Heart left ventricle (tissue), 16 donors: ENCODE results near the gene TUBB2B. TPM values are rescaled to one million over a fixed set of nuclear protein-coding genes. Genes with fewer than 3 reads are reported as not detected.
A peak's percentile ranks its signal among the peaks of the same experiment; 100 is the strongest.

Experiments used
- ATAC-seq, 4 donors: fragments of 200-7000 bp; cut with Tn5 transposase; one replicate each; pipeline ENCODE4 v1.9.1; 2020 to 2022; ENCODE audit warnings: moderate library complexity in 4 of 4, mild to moderate bottlenecking in 3 of 4, moderate number of reproducible peaks in 1 of 4
- DNase-seq, 5 donors: peaks; one replicate each; pipeline ENCODE4 v3.0.0-alpha.2; 2020
- H3K27ac ChIP-seq, 12 donors: fragments of 200-600 bp; sonication (generic) in 4 of 12; one replicate each; pipeline versions ENCODE4 v1.5.0 to v1.8.0; 2016 to 2022; ENCODE audit warnings: mild to moderate bottlenecking in 2 of 12
- H3K27me3 ChIP-seq, 9 donors: fragments of 200-600 bp; sonication (generic) in 2 of 9; one replicate each; pipeline versions ENCODE4 v1.5.1 to v1.8.0; 2016 to 2022; ENCODE audit warnings: mild to moderate bottlenecking in 3 of 9
- H3K36me3 ChIP-seq, 9 donors: fragments of 200-600 bp; sonication (generic) in 2 of 9; one replicate each; pipeline versions ENCODE4 v1.5.0 to v1.8.0; 2018 to 2022; ENCODE audit warnings: mild to moderate bottlenecking in 2 of 9
- H3K4me1 ChIP-seq, 12 donors: fragments of 200-600 bp; sonication (generic) in 4 of 12; one replicate each; pipeline versions ENCODE4 v1.5.0 to v1.8.0; 2016 to 2022; ENCODE audit warnings: mild to moderate bottlenecking in 3 of 12
- H3K4me3 ChIP-seq, 12 donors: fragments of 200-600 bp; sonication (generic) in 4 of 12; one replicate each; pipeline versions ENCODE4 v1.5.0 to v1.8.0; 2017 to 2022; ENCODE audit warnings: mild to moderate bottlenecking in 9 of 12, moderate library complexity in 4 of 12
- H3K9me3 ChIP-seq, 12 donors: fragments of 200-600 bp; sonication (generic) in 4 of 12; one replicate each; pipeline versions ENCODE4 v1.5.0 to v1.8.0; 2016 to 2022; ENCODE audit warnings: mild to moderate bottlenecking in 1 of 12
- CTCF ChIP-seq, 12 donors: fragments of 200-600 bp; sonication (generic) in 4 of 12; IDR thresholded peaks; one replicate each; pipeline versions ENCODE4 v1.5.0 to v1.8.0; 2018 to 2022; ENCODE audit warnings: antibody characterized with exemption in 12 of 12, mild to moderate bottlenecking in 5 of 12
- POLR2A ChIP-seq, 2 donors: fragments of 450-650 bp; IDR thresholded peaks; one replicate each; pipeline ENCODE4 v1.6.1; 2017; ENCODE audit warnings: antibody characterized with exemption in 2 of 2, mild to moderate bottlenecking in 2 of 2, moderate library complexity in 2 of 2
- WGBS, 4 donors: extraction: QIAGEN DNeasy Blood & Tissue Kit in 2 of 4; methylation state at CpG; one replicate each; pipeline versions ENCODE4 v1.1.5 to v1.1.7; 2013 to 2018; 5-methylcytosine and 5-hydroxymethylcytosine counted together
- intact Hi-C, 10 donors: fragments of 100-400 bp; cut with DNase I; formaldehyde crosslinking; loops; one replicate each; pipeline versions ENCODE4 v1.11.1 to v1.14.2; 2022
- polyA plus RNA-seq, 2 donors: library from polyadenylated mRNA; stranded (reverse); fragments of 200-250 nt; gene quantifications; one replicate each; pipeline ENCODE4 v1.2.3, GENCODE V29; 2013
- total RNA-seq, 9 donors: library from RNA; depleted of rRNA in 2 of 9; stranded (reverse); fragments of >200 nt in 2 of 9; fragmentation: NEBNext Ultra II Directional in 3 of 9; extraction: Animal tissue kit (Norgen Biotek cat#: 25700) in 3 of 9; gene quantifications; one replicate each; pipeline versions ENCODE4 v1.1.0 to v1.2.4, GENCODE V29; 2016 to 2023
- donor health status: ischemic (EF 13 %, LVEDD 7.1; RV severe dilation, severe dysfunction).
- donor health status: healthy with polysubstance abuse.
- donor health status: DM: no; HTN: yes; CAD: no.
- donor health status: DM: no; HTN: no; CAD: no.
- donor health status: ischemic (EF 25% LVEDD 6.9; RV normal size, moderate dysfunction).
- donor health status: ischemic (EF 25% LVEDD 5.7; RV mildly dilated, moderate dysfunction).
- donor health status: healthy.
- donor health status: DM: yes; HTN: yes; CAD: no.
- donor health status: ischemic (EF 35%, LVEDD 5.7; RV mildly dilated, moderate dysfunction).
- donor health status: nonischemic (EF 11% LVEDD 7.7; RV severe dilation, severe dysfunction).
- donor health status: DM: yes; HTN: yes; CAD: no.
- donor health status: PGD.
- donor health status: ischemic (EF 29% LVEDD 5.4; RV normal size, mild dysfunction).
- donor health status: nonischemic (EF 23%, LVEDD 6.1; RV moderate dilation, normal function).

The TUBB2B gene
- total and polyA plus RNA-seq, 11 donors: 0.90 to 3.4 (median 1.5) TPM

- no peaks in the 10 kb centered on the region for H3K36me3 ChIP-seq
- DNase-seq: peak in 1 of 5 donors; percentile 34
- H3K27me3 ChIP-seq: peaks cover 22 to 61% (median 43%) of the 10 kb centered on the region in 9 donors
- TF ChIP-seq CTCF (IDR thresholded peaks at IDR 0.05): no peak
- TF ChIP-seq POLR2A (IDR thresholded peaks at IDR 0.05): no peak
- intact Hi-C loops: no loop called here
- peaks cover 2 to 50% (median 34%) of the 10 kb centered on the region in 12 donors for H3K4me1 ChIP-seq
- H3K4me3 ChIP-seq: peak overlapping the region; percentile 9 to 59 (median 49)
- no peak overlapping the region for H3K27ac ChIP-seq
- WGBS, 4 donors: 4 to 25% (median 7%) methylated on average over 17 to 54 of the region's 54 CpGs
- peak in 1 of 4 donors; percentile 7 for ATAC-seq
- no peaks in the 10 kb centered on the region for H3K9me3 ChIP-seq
Measured at GRCh38 chr6:3226481-3227362, 731 bp downstream of the TUBB2B start.

- H3K4me3 ChIP-seq: no peak overlapping the region
- DNase-seq (no peak), ATAC-seq (no peak)
- H3K4me1 ChIP-seq: peaks cover 2 to 43% (median 34%) of the 10 kb centered on the region in 12 donors
- 93 to 96% (median 94%) methylated on average over 10 of the region's 10 CpGs for WGBS, 4 donors
- H3K27me3 ChIP-seq: peaks cover 22 to 55% (median 43%) of the 10 kb centered on the region in 9 donors
- no peak for TF ChIP-seq POLR2A (IDR thresholded peaks at IDR 0.05)
- no peak for TF ChIP-seq CTCF (IDR thresholded peaks at IDR 0.05)
- H3K27ac ChIP-seq: no peak overlapping the region
- H3K9me3 ChIP-seq: no peaks in the 10 kb centered on the region
- H3K36me3 ChIP-seq: no peaks in the 10 kb centered on the region
- intact Hi-C loops: no loop called here
Measured at GRCh38 chr6:3226042-3226441, 1.4 kb downstream of the TUBB2B start.

GRCh38 chr6:3222506-3223038, 4.9 kb downstream of the TUBB2B start:
- ATAC-seq (no peak), DNase-seq (no peak)
- intact Hi-C loops: no loop called here
- no peaks in the 10 kb centered on the region for H3K9me3 ChIP-seq
- TF ChIP-seq CTCF (IDR thresholded peaks at IDR 0.05) (no peak), POLR2A (IDR thresholded peaks at IDR 0.05) (no peak)
- no peak overlapping the region for H3K4me3 ChIP-seq
- peaks cover 2 to 13% (median 10%) of the 10 kb centered on the region in 12 donors for H3K4me1 ChIP-seq
- 54 to 77% (median 60%) methylated on average over 4 of the region's 4 CpGs for WGBS, 4 donors
- no peak overlapping the region for H3K27ac ChIP-seq
- H3K36me3 ChIP-seq: no peaks in the 10 kb centered on the region
- peaks cover 0 to 20% (median 13%) of the 10 kb centered on the region in 9 donors for H3K27me3 ChIP-seq

- Histone ChIP-seq H3K27ac (no peak overlapping the region), H3K36me3 (no peaks in the 10 kb centered on the region), H3K9me3 (no peaks in the 10 kb centered on the region), H3K4me3 (no peak overlapping the region), H3K27me3 (peaks cover 0 to 10% (median 3%) of the 10 kb centered on the region in 9 donors), H3K4me1 (peaks cover 0 to 3% (median 0%) of the 10 kb centered on the region in 12 donors)
- 91 to 98% (median 94%) methylated on average over 4 of the region's 4 CpGs for WGBS, 4 donors
- TF ChIP-seq CTCF (IDR thresholded peaks at IDR 0.05) (no peak), POLR2A (IDR thresholded peaks at IDR 0.05) (no peak)
- intact Hi-C loops: no loop called here
- ATAC-seq: no peak
- DNase-seq: no peak
Measured at GRCh38 chr6:3221578-3221977, 5.9 kb downstream of the TUBB2B start.
